ENCODE results near the gene TIGD2. TPM values are rescaled to one million over a fixed set of nuclear protein-coding genes. Genes with fewer than 3 reads are reported as not detected.

Gene TIGD2
- total and polyA plus RNA-seq, 2 of the 13 experiments (the other 11 are each of a cell fraction or from before 2014, with no cell fraction given) = 3.1 to 15.5 TPM

DNA sequence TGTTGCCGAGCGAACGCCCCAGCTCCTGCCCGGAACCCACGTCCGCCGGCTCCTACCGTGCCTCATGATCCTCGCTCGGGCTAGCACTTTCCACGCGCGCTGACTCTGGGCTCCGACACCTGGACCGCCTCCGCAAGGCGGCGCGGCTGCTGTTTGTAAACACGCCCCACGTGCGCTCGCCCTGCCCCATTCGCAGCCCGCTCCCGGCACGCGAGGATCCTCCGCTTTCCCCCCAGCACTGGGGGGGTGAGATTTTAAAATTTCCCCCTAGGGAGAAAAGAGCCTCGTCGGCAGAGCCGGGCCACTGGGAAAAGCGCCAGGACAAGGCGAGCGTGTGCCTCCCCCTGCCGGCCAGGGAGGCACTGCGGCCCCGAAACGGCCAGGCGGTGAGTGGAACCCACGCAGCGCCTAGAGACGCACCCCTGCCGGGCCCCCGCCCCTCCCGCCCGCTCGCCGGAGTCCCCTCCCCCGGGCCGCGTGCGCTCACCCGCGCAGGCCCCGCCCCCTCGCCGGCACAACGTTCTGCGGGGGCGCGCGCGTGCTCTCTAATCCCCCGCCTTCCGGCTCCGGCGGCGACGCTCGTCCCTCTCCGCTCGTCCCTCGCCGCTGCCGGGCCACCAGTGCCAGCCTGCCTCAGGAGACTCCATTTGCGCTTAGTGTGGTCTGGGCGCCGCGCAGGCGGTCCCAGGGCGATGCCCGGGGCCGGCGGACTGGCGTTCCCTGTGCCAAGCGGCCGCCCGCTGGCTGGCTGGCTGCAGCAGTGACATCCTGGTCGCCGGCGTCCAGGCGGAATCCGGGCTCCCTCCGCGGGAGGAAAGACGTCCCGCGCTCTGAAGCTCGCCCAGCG is at the start of gene TIGD2 (continued):
- no peak for TF ChIP-seq PCBP2 (optimal IDR thresholded peaks at IDR 0.05; ENCODE audit: low read depth, low read length, poor library complexity, severe bottlenecking)
- TF ChIP-seq, protein P1, sequence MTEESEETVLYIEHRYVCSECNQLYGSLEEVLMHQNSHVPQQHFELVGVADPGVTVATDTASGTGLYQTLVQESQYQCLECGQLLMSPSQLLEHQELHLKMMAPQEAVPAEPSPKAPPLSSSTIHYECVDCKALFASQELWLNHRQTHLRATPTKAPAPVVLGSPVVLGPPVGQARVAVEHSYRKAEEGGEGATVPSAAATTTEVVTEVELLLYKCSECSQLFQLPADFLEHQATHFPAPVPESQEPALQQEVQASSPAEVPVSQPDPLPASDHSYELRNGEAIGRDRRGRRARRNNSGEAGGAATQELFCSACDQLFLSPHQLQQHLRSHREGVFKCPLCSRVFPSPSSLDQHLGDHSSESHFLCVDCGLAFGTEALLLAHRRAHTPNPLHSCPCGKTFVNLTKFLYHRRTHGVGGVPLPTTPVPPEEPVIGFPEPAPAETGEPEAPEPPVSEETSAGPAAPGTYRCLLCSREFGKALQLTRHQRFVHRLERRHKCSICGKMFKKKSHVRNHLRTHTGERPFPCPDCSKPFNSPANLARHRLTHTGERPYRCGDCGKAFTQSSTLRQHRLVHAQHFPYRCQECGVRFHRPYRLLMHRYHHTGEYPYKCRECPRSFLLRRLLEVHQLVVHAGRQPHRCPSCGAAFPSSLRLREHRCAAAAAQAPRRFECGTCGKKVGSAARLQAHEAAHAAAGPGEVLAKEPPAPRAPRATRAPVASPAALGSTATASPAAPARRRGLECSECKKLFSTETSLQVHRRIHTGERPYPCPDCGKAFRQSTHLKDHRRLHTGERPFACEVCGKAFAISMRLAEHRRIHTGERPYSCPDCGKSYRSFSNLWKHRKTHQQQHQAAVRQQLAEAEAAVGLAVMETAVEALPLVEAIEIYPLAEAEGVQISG (CRISPR knock-in tag; IDR thresholded peaks at IDR 0.05) = peak; percentile 79
- 0 out of 2 replicates have a peak, but pooled peaks have one; percentile 49 for TF ChIP-seq ZNF674 (CRISPR knock-in tag; IDR thresholded peaks at IDR 0.05; ENCODE audit: low read depth)
- TF ChIP-seq ZNF446 (CRISPR knock-in tag; IDR thresholded peaks at IDR 0.05) = no peak
- TF ChIP-seq, protein P2, sequence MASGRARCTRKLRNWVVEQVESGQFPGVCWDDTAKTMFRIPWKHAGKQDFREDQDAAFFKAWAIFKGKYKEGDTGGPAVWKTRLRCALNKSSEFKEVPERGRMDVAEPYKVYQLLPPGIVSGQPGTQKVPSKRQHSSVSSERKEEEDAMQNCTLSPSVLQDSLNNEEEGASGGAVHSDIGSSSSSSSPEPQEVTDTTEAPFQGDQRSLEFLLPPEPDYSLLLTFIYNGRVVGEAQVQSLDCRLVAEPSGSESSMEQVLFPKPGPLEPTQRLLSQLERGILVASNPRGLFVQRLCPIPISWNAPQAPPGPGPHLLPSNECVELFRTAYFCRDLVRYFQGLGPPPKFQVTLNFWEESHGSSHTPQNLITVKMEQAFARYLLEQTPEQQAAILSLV (CRISPR knock-in tag; IDR thresholded peaks at IDR 0.05; ENCODE audit: borderline replicate concordance) = peak; percentile 88
- TF ChIP-seq ZNF484 (CRISPR knock-in tag; IDR thresholded peaks at IDR 0.05; ENCODE audit: borderline replicate concordance, low read depth) = no peak
- peak; percentile 89 for TF ChIP-seq EEA1 (CRISPR knock-in tag; IDR thresholded peaks at IDR 0.05; ENCODE audit: borderline replicate concordance)
- peak; percentile 1; the same call in 1 of the 2 replicates for TF ChIP-seq ZNF629 (CRISPR knock-in tag; conservative IDR thresholded peaks at IDR 0.05)
- TF ChIP-seq RFXAP (CRISPR knock-in tag; IDR thresholded peaks at IDR 0.05; ENCODE audit: borderline replicate concordance) = peak; percentile 22; the same call in 1 of the 2 replicates
- TF ChIP-seq ZNF430 (CRISPR knock-in tag; IDR thresholded peaks at IDR 0.05) = peak; percentile 56; the same call in 1 of the 2 replicates
- 0 out of 2 replicates have a peak, but pooled peaks have one; percentile 61 for TF ChIP-seq ZNF83 (CRISPR knock-in tag; IDR thresholded peaks at IDR 0.05; ENCODE audit: borderline replicate concordance)
- TF ChIP-seq, protein P3, sequence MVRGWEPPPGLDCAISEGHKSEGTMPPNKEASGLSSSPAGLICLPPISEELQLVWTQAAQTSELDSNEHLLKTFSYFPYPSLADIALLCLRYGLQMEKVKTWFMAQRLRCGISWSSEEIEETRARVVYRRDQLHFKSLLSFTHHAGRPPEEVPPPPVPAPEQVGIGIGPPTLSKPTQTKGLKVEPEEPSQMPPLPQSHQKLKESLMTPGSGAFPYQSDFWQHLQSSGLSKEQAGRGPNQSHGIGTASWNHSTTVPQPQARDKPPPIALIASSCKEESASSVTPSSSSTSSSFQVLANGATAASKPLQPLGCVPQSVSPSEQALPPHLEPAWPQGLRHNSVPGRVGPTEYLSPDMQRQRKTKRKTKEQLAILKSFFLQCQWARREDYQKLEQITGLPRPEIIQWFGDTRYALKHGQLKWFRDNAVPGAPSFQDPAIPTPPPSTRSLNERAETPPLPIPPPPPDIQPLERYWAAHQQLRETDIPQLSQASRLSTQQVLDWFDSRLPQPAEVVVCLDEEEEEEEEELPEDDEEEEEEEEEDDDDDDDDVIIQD (CRISPR knock-in tag; IDR thresholded peaks at IDR 0.05; ENCODE audit: low read depth) = peak; percentile 18; the same call in 1 of the 2 replicates
- peak; percentile 65; the same call in 1 of the 2 replicates for TF ChIP-seq JDP2 (CRISPR knock-in tag; IDR thresholded peaks at IDR 0.05; ENCODE audit: borderline replicate concordance)
- TF ChIP-seq SAP130 (CRISPR knock-in tag; IDR thresholded peaks at IDR 0.05; ENCODE audit: low read depth) = peak; percentile 83; the same call in 1 of the 2 replicates
- TF ChIP-seq NFKBIZ (CRISPR knock-in tag; IDR thresholded peaks at IDR 0.05) = peak; percentile 47
- peak; percentile 55; the same call in 1 of the 2 replicates for TF ChIP-seq ZMYM4 (CRISPR knock-in tag; IDR thresholded peaks at IDR 0.05)
- peak; percentile 75; the same call in 1 of the 2 replicates for TF ChIP-seq DMAP1 (CRISPR knock-in tag; IDR thresholded peaks at IDR 0.05)
- TF ChIP-seq KLF11 (CRISPR knock-in tag; IDR thresholded peaks at IDR 0.05) = 0 out of 2 replicates have a peak, but pooled peaks have one; percentile 20
- no peak for TF ChIP-seq HNF4G (IDR thresholded peaks at IDR 0.05; ENCODE audit: borderline replicate concordance, low read depth, low read length)
- 0 out of 2 replicates have a peak, but pooled peaks have one; percentile 41 for TF ChIP-seq HNF4G (CRISPR knock-in tag; IDR thresholded peaks at IDR 0.05; ENCODE audit: borderline replicate concordance, low read depth)
- no peak for TF ChIP-seq ZNF337 (CRISPR knock-in tag; IDR thresholded peaks at IDR 0.05; ENCODE audit: borderline replicate concordance, low read depth)
- peak; percentile 48; the same call in 1 of the 2 replicates for TF ChIP-seq ZNF547 (CRISPR knock-in tag; IDR thresholded peaks at IDR 0.05)
- no peak for TF ChIP-seq ZNF317 (CRISPR knock-in tag; IDR thresholded peaks at IDR 0.05)
- peak; percentile 67 for TF ChIP-seq ZNF816 (CRISPR knock-in tag; IDR thresholded peaks at IDR 0.05; ENCODE audit: borderline replicate concordance)

Measured in HepG2 (cell line).